K562 (cell line): Measurements from ENCODE around the gene SUB1. TPM values are rescaled to one million over a fixed set of nuclear protein-coding genes. Genes with fewer than 3 reads are reported as not detected.

ENCODE experiments used
- ASH1L ChIP-seq: fragments of 450-650 bp; IDR thresholded peaks from 2 replicates; pipeline ENCODE4 v1.6.1; 2018; ENCODE audit warnings: borderline replicate concordance, mild to moderate bottlenecking, low read depth; ENCODE audit not compliant: partially characterized antibody
- BDP1 ChIP-seq: IDR thresholded peaks from 3 replicates; pipeline ENCODE4 v1.6.1; 2011; ENCODE audit not compliant: insufficient read length, insufficient read depth
- BRD4 ChIP-seq: fragments of 200-600 bp; sonication (generic); IDR thresholded peaks from 2 replicates; pipeline ENCODE4 v1.6.1; 2017; ENCODE audit warnings: inconsistent platforms
- CTCF ChIP-seq, 3 experiments: IDR thresholded peaks in 2 of 3; conservative IDR thresholded peaks in 1 of 3; 2 replicates each; pipeline ENCODE4 v1.5.1; 2011 to 2012; ENCODE audit warnings: low read length in 3 of 3, mild to moderate bottlenecking in 3 of 3, control low read depth in 2 of 3, improper control_type of control experiment in 1 of 3, inconsistent platforms in 1 of 3, low read depth in 1 of 3, mixed read lengths in 1 of 3, moderate library complexity in 1 of 3; ENCODE audit not compliant: insufficient read depth in 2 of 3
- JUN ChIP-seq, 2 experiments: sonication (generic) in 1 of 2; formaldehyde crosslinking in 1 of 2; IDR thresholded peaks; 2 replicates each; pipeline versions ENCODE4 v1.6.1 to v1.8.0; 2012 to 2022; ENCODE audit warnings: borderline replicate concordance in 2 of 2, mild to moderate bottlenecking in 2 of 2, improper control_type of control experiment in 1 of 2, low read depth in 1 of 2, low read length in 1 of 2, missing genetic modification reagents in 1 of 2
- KDM4B ChIP-seq, 2 experiments: fragments of 450-650 bp in 1 of 2; sonication (generic) in 1 of 2; IDR thresholded peaks; 2 replicates each; pipeline ENCODE4 v1.6.1; 2016 to 2017; ENCODE audit warnings: borderline replicate concordance in 2 of 2, antibody characterized with exemption in 1 of 2, low read depth in 1 of 2, mild to moderate bottlenecking in 1 of 2
- MBD1 ChIP-seq: fragments of 250-450 bp; sonication (Bioruptor Pico); IDR thresholded peaks from 2 replicates; pipeline ENCODE4 v1.8.0; 2022; ENCODE audit warnings: inconsistent platforms
- PATZ1 ChIP-seq: fragments of 250-450 bp; sonication (Bioruptor Pico); IDR thresholded peaks from 2 replicates; pipeline ENCODE4 v1.5.0; 2020; ENCODE audit warnings: mild to moderate bottlenecking, borderline replicate concordance
- PCBP1 ChIP-seq: fragments of 200-400 bp; formaldehyde crosslinking; IDR thresholded peaks from 2 replicates; pipeline ENCODE4 v1.6.1; 2018; ENCODE audit warnings: mild to moderate bottlenecking, low read depth, low read length; ENCODE audit not compliant: poor library complexity, severe bottlenecking
- POLR2B ChIP-seq: fragments of 450-650 bp; IDR thresholded peaks from 2 replicates; pipeline ENCODE4 v1.6.1; 2018; ENCODE audit warnings: low read depth; ENCODE audit not compliant: partially characterized antibody
- TRIM24 ChIP-seq, 2 experiments: fragments of 450-650 bp; IDR thresholded peaks; 2 replicates each; pipeline ENCODE4 v1.6.1; 2016
- USF1 ChIP-seq: sonication (generic); formaldehyde crosslinking; IDR thresholded peaks from 2 replicates; pipeline ENCODE4 v1.9.0; 2022; ENCODE audit warnings: mild to moderate bottlenecking, missing genetic modification reagents
- ZNF146 ChIP-seq: IDR thresholded peaks from one replicate; pipeline ENCODE4 v1.6.1; 2018; ENCODE audit warnings: missing compliant biosample characterization; ENCODE audit not compliant: unreplicated experiment
- ZNF785 ChIP-seq: fragments of 250-450 bp; sonication (Bioruptor Pico); IDR thresholded peaks from 2 replicates; pipeline ENCODE4 v1.4.0; 2020; ENCODE audit warnings: mild to moderate bottlenecking
- polyA plus RNA-seq, 8 experiments: library from polyadenylated mRNA; depleted of rRNA in 4 of 8; stranded (reverse) in 5 of 8; unstranded in 3 of 8; fragments of >200 nt; fragmentation: Nextera tagmentation in 2 of 8; fragmentation: Illumina TruSeq in 1 of 8; extraction: Ambion mirVana in 2 of 8; extraction: Trizol in 1 of 8; gene quantifications; 2 replicates each; pipeline versions ENCODE4 v1.2.1 to v1.2.3, GENCODE V29; 2011 to 2014; ENCODE audit warnings: inconsistent platforms in 1 of 8, missing spikeins in 1 of 8
- total RNA-seq, 7 experiments: library from RNA; depleted of rRNA in 6 of 7; stranded (reverse); fragments of >200 nt in 6 of 7; fragmentation: Illumina TruSeq in 2 of 7; extraction: Trizol in 2 of 7; gene quantifications; 2 replicates each; pipeline versions ENCODE4 v1.2.1 to v1.2.3, GENCODE V29; 2011 to 2021; ENCODE audit warnings: low replicate concordance in 1 of 7
- TF ChIP-seq, protein P1 (sequence below), 2 experiments: fragments of 450-650 bp in 1 of 2; sonication (generic) in 1 of 2; formaldehyde crosslinking in 1 of 2; IDR thresholded peaks in 1 of 2; conservative IDR thresholded peaks in 1 of 2; 2 replicates each; pipeline versions ENCODE4 v1.6.1 to v1.8.1; 2016 to 2023; ENCODE audit warnings: mild to moderate bottlenecking in 2 of 2, moderate library complexity in 2 of 2, inconsistent platforms in 1 of 2, missing genetic modification reagents in 1 of 2
- TF ChIP-seq, protein P2 (sequence below): sonication (generic); formaldehyde crosslinking; IDR thresholded peaks from 2 replicates; pipeline ENCODE4 v1.8.0; 2022; ENCODE audit warnings: missing genetic modification reagents, mild to moderate bottlenecking, moderate library complexity, borderline replicate concordance

The SUB1 gene
- total and polyA plus RNA-seq, 9 of the 15 experiments (the other 6 are each of a cell fraction or from before 2014, with no cell fraction given), result 336 to 1,031 (median 700) TPM

GRCh38 chr5:32585446-32586275 is at the start of gene SUB1 (continued):
- TF ChIP-seq CTCF (IDR thresholded peaks at IDR 0.05 in 2 of 3, conservative IDR thresholded peaks at IDR 0.05 in 1 of 3; ENCODE audit: insufficient read depth in 2 of 3, low read depth in 1 of 3, low read length in 3 of 3), result peak in 2 of 3 experiments; percentile 26 to 31; a peak in 3 of 6 replicates
- TF ChIP-seq ZNF785 (CRISPR knock-in tag), result no peak
- peak; percentile 92 for TF ChIP-seq POLR2B
- TF ChIP-seq MBD1, result no peak
- TF ChIP-seq, protein P1, sequence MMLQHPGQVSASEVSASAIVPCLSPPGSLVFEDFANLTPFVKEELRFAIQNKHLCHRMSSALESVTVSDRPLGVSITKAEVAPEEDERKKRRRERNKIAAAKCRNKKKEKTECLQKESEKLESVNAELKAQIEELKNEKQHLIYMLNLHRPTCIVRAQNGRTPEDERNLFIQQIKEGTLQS (IDR thresholded peaks at IDR 0.05), result peak; percentile 54; the same call in 1 of the 2 replicates
- TF ChIP-seq, protein P1 (CRISPR knock-in tag; conservative IDR thresholded peaks at IDR 0.05), result no peak; the same call in 1 of the 2 replicates
- TF ChIP-seq KDM4B (IDR thresholded peaks at IDR 0.05; ENCODE audit: borderline replicate concordance in 2 of 2, low read depth in 1 of 2), result peak in 1 of 2 experiments; percentile 47; a peak in 1 of 4 replicates
- peak; percentile 31 for TF ChIP-seq ZNF146
- TF ChIP-seq JUN (IDR thresholded peaks at IDR 0.05; ENCODE audit: borderline replicate concordance, low read depth, low read length), result peak; percentile 69; the same call in 1 of the 2 replicates
- TF ChIP-seq JUN (CRISPR knock-in tag; IDR thresholded peaks at IDR 0.05; ENCODE audit: borderline replicate concordance), result no peak
- TF ChIP-seq, protein P2, sequence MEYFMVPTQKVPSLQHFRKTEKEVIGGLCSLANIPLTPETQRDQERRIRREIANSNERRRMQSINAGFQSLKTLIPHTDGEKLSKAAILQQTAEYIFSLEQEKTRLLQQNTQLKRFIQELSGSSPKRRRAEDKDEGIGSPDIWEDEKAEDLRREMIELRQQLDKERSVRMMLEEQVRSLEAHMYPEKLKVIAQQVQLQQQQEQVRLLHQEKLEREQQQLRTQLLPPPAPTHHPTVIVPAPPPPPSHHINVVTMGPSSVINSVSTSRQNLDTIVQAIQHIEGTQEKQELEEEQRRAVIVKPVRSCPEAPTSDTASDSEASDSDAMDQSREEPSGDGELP (CRISPR knock-in tag), result peak; percentile 81
- TF ChIP-seq BDP1, result no peak
- peak; percentile 82; the same call in 1 of the 2 replicates for TF ChIP-seq BRD4
- no peak for TF ChIP-seq TRIM24 (IDR thresholded peaks at IDR 0.05)
- peak; percentile 99 for TF ChIP-seq USF1 (CRISPR knock-in tag)
- TF ChIP-seq PATZ1, result no peak
- TF ChIP-seq ASH1L, result no peak
- peak; percentile 98 for TF ChIP-seq PCBP1
